ENCODE results near the gene MRPL55.

GRCh38 chr1:228073857-228074545, 35.1 kb downstream of the MRPL55 start:
- TF ChIP-seq CTCF (conservative IDR thresholded peaks at IDR 0.05; ENCODE audit: low read length) (no peak), EZH2phosphoT487 (IDR thresholded peaks at IDR 0.05; ENCODE audit: borderline replicate concordance) (no peak)
